NB4 (cell line): ENCODE results near the gene MICU1.

Experiments used
- POLR2A ChIP-seq: IDR thresholded peaks from 2 replicates; pipeline ENCODE4 v1.6.1; 2011; ENCODE audit warnings: mild to moderate bottlenecking; ENCODE audit not compliant: insufficient read length; ENCODE audit errors: extremely low read depth
- TF ChIP-seq, protein P1 (sequence below): IDR thresholded peaks from one replicate; pipeline ENCODE4 v1.5.1; 2012; ENCODE audit warnings: low read depth, low read length
- TF ChIP-seq, protein P2 (sequence below): IDR thresholded peaks from 2 replicates; pipeline ENCODE4 v1.6.1; 2011; ENCODE audit warnings: low read depth, low read length

DNA sequence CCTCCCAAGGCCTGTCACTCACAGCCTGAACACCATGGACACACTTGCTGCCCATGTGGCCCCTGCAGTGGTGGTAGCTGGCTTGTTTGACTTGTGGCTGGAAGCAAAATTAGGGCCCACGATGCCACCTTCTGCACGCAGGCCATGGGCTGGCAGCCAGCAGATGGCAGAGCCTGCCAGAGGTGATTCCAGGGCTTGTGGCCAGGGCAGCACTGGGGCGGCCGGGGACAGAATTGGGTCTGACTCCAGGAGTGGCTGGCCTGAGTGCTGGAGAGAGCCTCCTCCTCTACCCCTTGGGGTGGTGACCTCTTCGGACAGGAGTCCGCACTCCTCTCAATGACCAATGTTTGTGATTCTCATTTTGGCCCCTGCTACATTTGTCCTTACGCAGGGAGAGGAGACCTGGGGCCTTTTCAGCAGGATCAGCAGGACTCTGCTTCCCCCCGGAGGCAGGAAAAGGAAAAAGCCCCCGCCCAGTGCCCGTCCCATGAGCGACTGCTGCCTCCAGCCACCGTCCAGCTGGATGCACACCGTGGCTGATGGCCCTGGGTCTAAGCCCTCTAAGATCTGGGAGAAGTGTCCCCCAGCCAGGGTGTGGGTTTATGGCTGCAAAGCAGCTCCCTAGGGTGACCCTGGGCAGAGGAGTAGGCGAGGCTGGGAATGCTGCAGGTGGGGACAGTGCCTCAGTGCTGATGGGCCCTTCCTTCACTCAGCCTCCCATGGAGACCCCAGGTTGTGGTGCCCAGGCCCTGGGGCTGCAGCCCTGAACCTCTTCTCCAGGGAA, 297.6 kb downstream of the MICU1 start:
- TF ChIP-seq, protein P1, sequence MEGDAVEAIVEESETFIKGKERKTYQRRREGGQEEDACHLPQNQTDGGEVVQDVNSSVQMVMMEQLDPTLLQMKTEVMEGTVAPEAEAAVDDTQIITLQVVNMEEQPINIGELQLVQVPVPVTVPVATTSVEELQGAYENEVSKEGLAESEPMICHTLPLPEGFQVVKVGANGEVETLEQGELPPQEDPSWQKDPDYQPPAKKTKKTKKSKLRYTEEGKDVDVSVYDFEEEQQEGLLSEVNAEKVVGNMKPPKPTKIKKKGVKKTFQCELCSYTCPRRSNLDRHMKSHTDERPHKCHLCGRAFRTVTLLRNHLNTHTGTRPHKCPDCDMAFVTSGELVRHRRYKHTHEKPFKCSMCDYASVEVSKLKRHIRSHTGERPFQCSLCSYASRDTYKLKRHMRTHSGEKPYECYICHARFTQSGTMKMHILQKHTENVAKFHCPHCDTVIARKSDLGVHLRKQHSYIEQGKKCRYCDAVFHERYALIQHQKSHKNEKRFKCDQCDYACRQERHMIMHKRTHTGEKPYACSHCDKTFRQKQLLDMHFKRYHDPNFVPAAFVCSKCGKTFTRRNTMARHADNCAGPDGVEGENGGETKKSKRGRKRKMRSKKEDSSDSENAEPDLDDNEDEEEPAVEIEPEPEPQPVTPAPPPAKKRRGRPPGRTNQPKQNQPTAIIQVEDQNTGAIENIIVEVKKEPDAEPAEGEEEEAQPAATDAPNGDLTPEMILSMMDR: peak; percentile 59
- TF ChIP-seq, protein P2, sequence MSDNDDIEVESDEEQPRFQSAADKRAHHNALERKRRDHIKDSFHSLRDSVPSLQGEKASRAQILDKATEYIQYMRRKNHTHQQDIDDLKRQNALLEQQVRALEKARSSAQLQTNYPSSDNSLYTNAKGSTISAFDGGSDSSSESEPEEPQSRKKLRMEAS: no peak
- TF ChIP-seq POLR2A: no peak
